AG09319 (cell line): Measurements from ENCODE around the gene KCNB1.

ENCODE experiments used
- DNase-seq: peaks from one replicate; pipeline ENCODE4 v3.0.0-alpha.2; 2010; ENCODE audit warnings: low read depth; ENCODE audit errors: extremely low read depth
- CTCF ChIP-seq: IDR thresholded peaks from 2 replicates; pipeline ENCODE4 v1.5.1; 2011; ENCODE audit warnings: low read depth, mild to moderate bottlenecking, inconsistent platforms, low read length, moderate library complexity

The KCNB1 gene

GRCh38 chr20:49405696-49406095, 76.8 kb downstream of the KCNB1 start:
- TF ChIP-seq CTCF: no peak
- no peak for DNase-seq

- TF ChIP-seq CTCF: no peak
- DNase-seq: no peak
Observed at GRCh38 chr20:49405062-49405683, 77.3 kb downstream of the KCNB1 start.

- DNase-seq: no peak
- TF ChIP-seq CTCF: no peak
Observed at GRCh38 chr20:49404461-49404860, 78.0 kb downstream of the KCNB1 start.

GRCh38 chr20:49403911-49404310, 78.6 kb downstream of the KCNB1 start:
- no peak for TF ChIP-seq CTCF
- DNase-seq: no peak

- no peak for TF ChIP-seq CTCF
Observed at GRCh38 chr20:49403012-49403411, 79.5 kb downstream of the KCNB1 start.

GRCh38 chr20:49400904-49401303, 81.6 kb downstream of the KCNB1 start:
- DNase-seq: no peak
- no peak for TF ChIP-seq CTCF

More at GRCh38 chr20:49403012-49403411, 79.5 kb downstream of the KCNB1 start:
- DNase-seq: no peak

- TF ChIP-seq CTCF: no peak
- no peak for DNase-seq
Observed at GRCh38 chr20:49400410-49400809, 82.1 kb downstream of the KCNB1 start.
